NCI-H1694 (cell line): Measurements from ENCODE around the gene STXBP5.
"Not testable (repeated sequence)": the region's sequence is repeated elsewhere in the genome, so short reads cannot be mapped to it uniquely, and the experiment has no call there.

Experiments used
- DNase-seq: peaks from one replicate; lab custom pipeline; 2025; lab: John Stamatoyannopoulos, UW

Gene STXBP5

DNA sequence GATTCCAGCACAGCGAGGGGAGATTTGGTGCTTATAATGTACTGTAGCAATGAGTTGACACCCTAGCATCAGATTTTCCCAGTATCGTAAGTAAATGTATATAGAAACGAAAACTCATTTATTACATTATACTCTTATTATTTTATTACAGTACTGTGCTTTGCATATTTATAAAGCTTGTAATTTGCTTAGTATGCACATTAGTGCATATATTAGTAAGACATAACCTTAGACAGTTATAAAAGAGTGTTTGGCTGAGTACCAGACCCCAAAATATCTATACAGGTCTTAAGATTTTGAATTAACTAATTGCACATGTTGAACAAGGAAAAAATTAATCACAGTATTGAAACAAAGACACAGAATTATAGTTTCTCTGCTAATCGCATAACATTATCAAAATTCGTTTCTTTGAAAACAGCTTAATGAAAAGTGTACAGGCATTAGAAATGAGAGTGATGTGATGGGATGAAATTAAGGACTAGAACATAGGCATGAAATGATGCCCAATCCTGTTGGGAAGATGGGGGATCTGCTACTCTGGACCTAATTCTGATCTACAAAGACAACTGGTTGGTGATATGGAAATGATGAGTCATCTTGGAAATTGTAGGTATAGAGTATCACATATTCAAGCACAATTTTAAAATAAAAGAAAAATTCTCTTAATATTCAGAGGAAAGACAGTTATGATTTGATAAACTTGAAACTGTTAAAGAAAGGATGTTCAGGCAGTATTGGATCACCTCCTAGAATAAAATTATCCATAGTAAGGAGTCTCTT is 42.8 kb downstream of the STXBP5 start:
- no peak for DNase-seq

DNA sequence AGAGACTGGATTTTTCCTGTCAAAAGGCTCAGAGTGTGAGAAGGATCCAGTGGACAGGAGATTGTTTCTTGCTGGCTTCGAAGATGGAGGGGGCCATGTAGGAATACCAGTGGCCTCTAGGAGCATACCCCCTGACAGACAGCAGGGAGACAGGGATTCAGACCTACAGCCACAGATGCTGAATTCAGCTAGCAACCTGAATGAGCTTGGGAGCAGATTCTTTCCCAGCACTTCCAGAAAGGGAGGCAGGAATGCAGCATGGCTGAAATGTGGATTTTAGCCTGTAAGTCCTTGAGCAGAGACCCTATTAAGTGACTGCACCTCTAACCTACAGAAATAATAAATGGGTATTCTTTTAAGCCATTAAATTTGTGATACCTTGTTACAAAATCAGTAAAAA is 44.6 kb downstream of the STXBP5 start:
- DNase-seq: no peak

DNA sequence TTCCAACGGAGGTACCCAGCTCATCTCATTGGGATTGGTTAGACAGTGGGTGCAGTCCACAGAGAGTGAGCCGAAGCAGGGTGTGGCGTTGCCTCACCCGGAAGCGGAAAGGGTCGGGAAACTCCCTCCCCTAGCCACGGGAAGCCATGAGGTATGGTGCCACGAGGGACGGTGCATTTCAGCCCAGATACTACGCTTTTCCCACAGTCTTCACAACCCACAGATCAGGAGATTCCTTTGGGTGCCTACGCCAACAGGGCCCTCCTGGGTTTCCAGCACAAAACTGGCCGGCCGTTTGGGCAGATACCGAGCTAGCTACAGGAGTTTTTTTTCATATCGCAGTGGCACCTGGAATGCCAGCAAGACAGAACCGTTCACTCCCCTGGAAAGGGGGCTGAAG is 46.9 kb downstream of the STXBP5 start:
- no peak for DNase-seq

DNA sequence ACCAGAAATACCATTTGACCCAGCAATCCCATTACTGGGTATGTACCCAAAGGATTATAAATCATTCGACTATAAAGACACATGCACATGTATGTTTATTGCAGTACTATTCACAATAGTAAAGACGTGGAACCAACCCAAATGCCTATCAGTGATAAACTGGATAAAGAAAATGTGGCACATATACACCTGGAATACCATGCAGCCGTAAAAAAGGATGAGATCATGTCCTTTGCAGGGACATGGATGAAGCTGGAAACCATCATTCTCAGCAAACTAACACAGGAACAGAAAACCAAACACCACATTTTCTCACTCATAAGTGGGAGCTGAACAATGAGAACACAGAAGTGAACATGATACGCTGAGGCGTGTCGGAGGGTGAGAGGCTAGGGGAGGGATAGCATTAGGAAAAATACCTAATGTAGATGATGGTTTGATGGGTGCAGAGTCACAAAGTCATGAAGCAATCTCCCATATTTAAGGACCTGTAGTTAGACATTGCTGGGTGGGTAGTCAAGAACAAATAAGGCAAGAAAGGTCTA is 50.8 kb downstream of the STXBP5 start:
- not testable (repeated sequence) for DNase-seq

DNA sequence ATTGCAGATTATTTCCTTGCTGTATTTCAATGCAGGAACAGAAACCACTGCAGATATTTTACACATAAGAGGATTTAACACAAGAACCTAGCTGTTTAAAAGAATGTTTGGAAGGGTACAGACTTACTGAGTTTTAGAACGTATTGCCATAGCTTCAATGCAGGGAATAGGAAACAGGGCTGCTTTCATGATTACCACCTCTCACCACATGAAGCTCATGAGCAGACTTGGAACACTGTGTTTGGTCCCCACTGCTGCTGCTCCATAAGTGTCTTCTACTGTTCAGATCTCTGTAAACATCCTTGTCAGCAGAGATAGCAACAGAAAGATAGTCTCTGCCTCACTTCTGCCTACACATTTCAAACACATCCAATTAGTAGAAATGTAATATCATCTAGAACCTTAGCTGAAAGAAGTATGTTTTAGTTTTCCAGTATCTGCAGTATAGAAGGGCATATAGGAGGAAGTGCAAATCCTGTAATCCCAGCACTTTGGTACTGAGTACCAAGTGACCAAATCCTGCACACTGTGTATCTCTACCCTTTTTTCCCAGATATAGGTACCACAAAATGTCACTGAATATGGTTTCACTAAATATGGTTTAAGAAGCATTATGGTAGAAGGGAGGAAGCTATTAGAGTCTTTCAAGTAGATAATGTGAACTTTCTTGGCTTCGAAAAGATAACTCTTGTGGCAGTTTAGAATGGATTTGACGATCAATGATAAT is 51.9 kb downstream of the STXBP5 start:
- no peak for DNase-seq

DNA sequence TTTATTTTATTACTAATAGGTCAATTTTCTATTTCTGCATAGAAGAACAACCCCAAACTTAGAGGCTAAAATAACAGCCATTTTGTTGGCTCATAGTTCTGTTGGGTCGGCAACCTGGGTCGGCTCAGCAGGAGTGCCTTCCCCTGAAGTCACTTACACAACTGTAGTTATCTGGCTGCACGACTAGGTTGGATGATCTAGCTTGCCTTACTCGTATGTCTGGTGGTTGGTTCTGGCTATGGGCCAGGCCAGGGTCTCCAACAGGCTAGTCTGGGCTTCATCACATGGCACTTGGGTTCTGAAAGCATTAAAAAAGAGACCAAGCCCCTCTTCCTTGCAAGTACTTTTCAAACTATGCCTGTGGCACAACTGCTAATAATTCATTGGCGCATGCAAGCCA is 53.5 kb downstream of the STXBP5 start:
- no peak for DNase-seq

DNA sequence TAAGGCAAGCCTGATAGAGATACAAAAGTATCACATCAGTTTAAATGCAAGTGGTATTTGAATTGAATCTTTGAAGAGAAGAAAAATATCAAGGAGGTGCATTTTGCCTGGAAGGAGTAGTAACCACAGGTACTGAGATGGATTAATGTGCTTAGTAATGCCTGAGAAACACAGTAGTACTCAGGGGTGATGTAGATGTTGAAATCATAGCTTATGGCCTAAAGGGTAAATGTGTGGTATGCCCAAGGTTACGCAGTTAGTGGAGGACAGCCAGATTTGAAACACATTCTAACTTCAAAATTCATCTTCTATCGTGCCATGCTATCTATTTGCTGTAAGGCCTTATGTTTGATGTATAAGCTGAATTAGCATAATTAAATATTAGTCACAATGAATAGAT is 55.9 kb downstream of the STXBP5 start:
- DNase-seq: no peak

DNA sequence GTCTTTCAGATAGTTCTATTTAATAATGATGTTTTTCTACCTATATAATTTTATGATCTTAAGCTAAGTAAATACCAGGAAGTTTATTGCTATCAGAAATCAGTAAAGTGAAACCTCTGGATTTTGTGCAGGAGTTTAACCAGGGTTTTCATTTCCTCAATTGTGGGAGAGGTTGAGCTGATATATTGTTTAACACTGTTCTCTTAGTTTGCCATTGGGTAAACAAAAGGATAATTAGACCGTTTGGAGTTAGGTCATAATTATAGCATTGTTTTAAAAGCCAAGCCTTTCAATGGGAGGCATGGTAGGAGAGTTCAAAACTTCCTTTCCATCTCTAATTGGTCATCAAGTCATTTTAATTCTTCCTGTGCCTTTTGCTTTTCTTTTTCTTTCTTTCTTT is 58.7 kb downstream of the STXBP5 start:
- no peak for DNase-seq

DNA sequence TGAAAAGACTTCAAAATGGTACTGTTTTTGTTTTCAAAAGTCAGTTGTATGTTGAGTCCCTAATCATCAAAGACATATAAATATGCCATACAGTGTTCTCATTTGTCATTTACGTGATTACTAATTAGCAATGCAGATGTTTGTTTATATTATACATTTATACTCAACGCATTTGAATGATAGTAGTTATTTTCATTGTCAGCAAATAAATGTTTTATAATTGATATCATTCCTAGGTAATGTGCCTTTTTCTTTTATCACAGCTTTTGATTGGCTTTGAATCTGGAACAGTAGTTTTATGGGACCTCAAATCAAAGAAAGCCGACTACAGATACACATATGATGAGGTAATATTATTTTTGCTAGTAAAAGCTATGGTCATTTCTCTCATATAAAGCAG is 62.6 kb downstream of the STXBP5 start:
- no peak for DNase-seq

DNA sequence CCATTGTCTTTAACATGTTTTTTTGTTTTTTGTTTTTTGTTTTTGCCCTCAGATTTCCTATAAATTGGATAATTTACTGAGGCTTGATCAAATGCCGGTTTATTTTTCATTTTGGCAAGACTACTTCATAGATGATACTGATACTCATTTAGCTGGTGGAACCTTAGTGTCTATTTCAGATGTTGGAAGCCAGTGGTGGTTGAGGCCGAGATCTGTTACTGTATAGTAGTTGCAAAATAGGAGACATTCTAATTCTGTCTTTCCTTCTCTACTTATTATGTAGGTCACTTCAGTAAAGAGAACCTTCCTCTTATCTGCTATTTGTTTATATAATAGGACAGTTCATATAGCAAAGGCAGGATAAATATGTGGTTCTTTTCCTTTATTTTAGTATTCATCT is 63.4 kb downstream of the STXBP5 start:
- no peak for DNase-seq

DNA sequence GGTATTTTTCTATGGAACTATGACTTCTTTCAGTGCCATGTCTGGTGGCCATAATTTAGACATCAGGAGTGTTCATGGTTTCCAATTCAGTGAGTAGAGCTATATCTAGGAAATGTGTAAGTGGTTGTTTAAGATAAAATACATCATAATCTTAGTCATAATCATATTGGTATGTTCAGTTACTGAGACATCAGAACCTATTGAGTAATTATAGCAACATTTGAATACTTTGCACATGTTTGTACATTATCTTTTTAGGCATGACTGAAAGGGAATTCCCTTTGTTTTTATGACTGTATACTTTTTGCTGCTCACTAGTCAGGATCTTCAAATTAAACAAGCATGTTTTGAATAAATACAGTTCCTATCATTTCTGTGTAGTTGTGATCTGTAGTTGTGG is 64.0 kb downstream of the STXBP5 start:
- no peak for DNase-seq

DNA sequence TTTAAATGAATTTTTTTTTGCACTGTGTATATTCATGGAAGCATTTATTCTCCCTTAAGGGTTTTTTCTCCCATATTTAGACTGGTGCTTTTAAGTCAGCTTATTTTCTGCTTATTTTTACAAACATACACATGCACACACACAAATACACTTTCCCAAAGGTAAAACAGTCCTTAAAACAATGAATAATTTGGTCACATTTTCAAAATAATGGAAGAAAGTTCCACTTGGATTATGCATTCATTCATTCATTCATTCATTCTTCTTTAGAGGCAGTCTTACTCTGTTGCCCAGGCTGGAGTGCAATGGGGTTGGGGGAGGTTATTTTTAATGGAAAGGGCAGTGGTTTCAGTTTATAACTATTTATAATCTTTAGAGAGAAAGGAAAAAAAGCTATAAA is 69.8 kb downstream of the STXBP5 start:
- DNase-seq: no peak

DNA sequence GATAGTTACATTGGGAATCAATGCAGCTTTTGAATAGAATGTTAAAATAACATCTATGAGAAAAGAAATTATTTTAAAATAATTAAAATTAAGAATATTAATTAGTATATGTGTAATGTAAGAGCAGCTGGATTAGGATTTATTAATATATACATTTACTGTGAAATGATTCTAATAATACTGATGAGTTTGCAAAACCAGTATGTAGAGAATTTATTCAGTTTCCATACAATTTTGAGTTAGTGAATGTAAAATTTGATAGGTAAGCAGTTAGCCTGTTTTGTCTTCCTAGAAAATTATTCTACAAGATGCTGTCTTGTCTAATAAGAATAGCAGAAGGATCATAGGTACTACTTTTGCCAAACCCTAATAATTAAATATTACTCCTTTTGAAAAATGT is 70.6 kb downstream of the STXBP5 start:
- DNase-seq: no peak

DNA sequence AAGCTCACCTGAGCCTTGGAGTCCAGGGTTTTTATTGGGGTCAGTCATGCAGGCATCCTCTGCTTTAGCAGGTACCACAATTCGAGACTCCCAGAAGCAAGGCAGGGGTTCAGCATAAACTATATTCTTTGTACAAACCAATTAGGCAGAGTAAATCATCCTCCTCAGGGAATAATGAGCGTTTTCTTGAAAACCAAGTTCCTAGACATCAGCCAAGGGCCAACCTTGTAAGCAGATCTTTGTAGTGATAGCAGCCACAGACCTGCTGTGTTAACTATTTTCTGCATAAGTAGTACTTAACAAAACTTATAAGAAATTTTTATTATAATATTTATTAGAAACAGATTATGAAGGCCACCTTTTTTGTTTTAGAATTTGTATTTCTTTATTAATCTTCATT is 74.7 kb downstream of the STXBP5 start:
- no peak for DNase-seq

DNA sequence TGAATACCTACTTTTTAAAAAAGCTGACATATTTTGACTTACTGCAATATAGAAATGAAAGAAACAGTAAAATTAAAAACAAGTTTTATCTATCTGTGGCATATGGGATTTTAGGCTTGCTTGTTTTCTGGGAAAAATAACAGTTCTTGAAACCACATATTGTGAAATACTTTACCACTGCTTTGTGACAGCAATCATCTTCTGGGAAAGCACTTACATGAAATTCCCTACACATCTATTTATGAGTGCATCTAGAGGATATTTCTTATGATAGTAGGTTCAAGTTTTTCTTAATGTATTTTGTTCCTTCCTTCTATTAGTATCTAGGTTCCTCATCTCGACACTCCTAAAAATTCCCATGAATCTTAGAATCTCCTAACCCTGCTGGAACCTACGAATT is 75.2 kb downstream of the STXBP5 start:
- DNase-seq: no peak

DNA sequence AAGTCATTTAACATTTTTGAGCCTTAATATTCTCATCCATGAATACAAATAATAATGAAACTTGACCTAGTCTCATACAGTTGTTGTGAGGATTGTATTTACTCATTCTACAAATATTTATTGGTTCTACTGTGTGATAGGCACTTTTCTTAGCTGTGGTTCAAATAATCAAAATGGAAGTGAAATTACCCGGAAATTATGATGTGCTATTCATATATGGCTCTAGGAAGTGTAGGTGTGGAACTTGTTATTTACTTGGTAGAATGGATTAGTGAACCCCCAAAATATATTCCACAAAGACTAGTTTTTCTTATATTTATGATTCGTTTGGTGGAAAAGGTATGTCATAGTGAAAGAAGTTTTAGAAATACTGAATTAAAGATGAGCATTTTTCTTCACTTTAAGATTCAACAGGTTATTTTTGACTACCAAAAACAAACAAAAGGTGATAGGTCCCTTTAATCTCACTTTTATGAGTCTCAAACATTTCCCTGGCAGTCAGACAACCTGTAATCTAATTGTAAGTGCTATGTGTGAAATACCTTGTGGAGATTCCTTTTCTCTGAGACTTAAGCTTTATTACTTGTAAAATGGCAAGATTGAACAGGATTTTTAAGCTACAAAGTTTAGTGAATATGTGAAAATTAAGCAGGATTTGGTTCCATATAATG is 77.8 kb downstream of the STXBP5 start:
- DNase-seq: no peak

DNA sequence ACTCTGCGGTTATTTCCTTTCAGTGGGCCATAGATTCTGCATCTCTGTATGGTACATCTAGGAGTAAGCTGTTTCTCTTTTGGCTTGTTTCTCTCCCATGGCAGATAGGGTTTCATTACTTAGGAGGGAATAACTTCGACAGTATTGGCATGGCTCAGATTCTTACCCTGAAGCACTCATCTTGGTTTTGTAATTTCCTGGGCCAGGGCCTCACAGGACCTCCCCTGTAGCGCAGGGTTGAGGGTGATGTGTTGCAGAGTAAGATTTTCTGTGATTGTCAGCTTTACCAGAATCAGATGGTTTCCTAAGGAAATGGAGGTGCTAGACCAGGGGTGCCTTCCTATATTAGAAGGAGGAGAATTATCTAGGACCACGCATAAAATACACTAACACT is 78.3 kb downstream of the STXBP5 start:
- DNase-seq: no peak

DNA sequence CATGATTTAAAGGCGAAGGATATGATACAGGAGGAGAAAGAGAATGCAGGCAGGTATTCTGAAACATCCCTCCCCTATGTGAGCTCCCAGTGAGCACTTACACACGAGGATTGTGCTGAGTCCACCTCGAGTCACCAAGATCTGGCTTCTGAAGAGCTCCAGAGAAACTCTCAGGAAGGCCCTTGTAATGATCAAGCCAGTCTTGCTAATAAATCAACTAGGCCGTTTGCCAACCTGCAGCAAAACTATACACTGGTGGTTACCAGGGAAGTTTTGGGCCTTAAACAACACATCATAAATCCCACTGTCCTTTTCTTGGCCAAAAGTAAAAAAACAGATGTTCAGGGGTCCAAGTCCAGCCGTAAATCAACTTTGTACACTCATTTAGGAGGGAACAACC is 79.2 kb downstream of the STXBP5 start:
- DNase-seq: no peak

DNA sequence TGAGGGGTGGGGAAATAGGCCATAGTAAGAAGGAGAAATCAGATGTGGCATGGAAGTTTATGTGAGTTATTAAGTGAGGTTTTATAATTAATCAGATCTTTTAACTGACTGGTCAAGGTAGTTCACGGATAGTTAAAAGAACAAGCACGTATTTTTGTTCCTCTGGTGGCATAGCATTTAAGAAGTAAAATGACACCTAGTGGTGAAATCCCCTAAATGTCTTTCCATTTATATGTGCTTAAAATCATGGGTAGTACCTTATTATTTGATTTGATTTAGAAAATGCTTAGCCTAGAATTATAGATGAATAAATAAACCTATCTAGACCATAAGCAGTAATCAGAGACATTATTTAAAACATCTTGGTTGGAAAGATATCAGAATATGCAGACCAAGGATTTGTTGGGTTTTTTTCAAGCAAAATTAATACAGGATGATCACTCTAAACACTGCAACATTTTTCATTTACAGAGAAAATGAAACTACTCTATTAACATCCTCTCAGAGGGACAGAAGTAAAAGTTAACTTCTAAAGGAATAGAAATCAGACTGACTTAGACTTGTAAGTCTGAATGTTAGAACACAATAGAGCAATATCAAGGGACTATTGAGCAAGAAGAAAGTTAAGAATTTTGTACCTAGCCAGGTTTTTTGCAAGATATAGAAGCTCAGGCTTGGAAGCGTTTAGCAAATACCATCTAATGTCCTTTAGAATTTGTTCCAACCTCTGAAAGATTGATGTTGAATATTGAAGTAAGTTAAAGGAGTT is 81.1 kb downstream of the STXBP5 start:
- peak; percentile 9 for DNase-seq

DNA sequence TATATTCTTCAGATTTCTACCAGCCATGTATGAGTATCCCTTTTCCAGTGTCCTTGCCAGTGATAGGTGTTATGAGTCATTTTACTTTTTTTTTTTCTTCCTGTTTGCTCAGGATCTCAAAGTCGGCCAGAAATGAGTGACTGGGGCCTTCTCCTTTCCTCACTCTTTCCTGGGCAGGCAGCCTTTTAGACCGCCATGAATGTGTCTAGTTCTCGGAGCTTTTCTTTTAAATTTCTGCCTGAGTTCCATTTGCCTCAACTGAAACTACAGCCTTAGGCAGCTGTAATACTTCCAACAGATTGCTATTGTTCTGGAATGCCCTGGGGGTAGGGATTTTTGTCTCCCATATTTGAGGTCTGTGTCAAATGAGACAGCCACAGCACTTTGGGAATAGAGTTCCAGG is 83.7 kb downstream of the STXBP5 start:
- no peak for DNase-seq

DNA sequence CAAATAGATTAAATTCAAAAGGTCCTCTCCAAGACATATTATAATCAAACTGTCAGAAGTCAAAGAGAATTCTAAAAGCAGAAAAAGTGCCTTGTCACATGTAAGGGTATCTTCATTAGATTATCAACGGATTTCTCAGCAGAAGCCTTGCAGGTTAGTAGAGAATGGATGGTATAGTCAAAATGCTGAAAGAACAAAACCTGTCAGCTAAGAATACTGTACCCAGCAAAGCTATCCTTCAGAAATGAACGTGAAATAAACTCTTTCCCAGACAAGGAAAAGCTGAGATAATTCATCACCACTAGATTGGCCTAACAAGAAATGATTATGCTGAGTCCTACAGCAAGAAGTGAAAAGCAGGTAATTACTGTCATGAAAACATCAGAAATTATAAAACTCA is 92.9 kb downstream of the STXBP5 start:
- no peak for DNase-seq

DNA sequence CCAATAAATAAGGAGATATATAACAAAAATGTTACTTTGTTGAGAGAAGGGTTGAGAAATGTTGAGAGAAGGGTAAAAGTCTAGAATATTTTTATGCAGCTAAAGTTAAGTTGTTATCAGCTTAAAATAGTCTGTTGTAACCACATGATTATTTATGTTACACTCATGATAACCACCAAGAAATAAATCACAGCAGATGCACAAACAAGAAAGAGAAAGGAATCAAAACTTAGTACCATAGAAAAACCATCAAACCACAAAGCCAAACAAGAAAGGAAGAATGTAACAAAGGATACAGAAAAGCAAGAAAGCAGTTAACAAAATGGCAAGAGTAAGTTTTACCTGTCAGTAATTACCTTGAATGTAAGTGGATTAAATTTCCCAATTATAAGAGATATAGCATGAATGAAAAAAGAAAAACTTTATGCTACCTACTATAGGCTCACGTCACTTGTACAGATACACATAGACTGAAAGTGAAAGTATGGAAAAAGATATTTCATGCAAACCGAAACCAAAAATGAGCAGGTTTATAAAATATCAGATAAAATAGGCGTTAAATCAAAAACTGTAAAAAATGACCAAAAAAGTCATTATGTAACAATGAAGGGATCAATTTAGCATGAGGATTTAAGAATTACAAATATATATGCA is 93.6 kb downstream of the STXBP5 start:
- no peak for DNase-seq
